Lower lobe of right lung (tissue), 2 donors: ENCODE data around the gene CTNNA3. TPM values are rescaled to one million over a fixed set of nuclear protein-coding genes. Genes with fewer than 3 reads are reported as not detected.
"Not testable (repeated sequence)": the region's sequence is repeated elsewhere in the genome, so short reads cannot be mapped to it uniquely, and the experiment has no call there.

ENCODE experiments used
- ATAC-seq, 2 donors: fragments of 200-7000 bp; cut with Tn5 transposase; one replicate each; pipeline ENCODE4 v1.9.1; 2020 to 2022; ENCODE audit warnings: mild to moderate bottlenecking in 2 of 2, moderate library complexity in 2 of 2
- DNase-seq: peaks from one replicate; pipeline ENCODE4 v3.0.0-alpha.2; 2020
- H3K27ac ChIP-seq: fragments of 200-600 bp; one replicate; pipeline ENCODE4 v1.8.0; 2022
- H3K27me3 ChIP-seq: fragments of 200-600 bp; one replicate; pipeline ENCODE4 v1.8.0; 2022; ENCODE audit warnings: low read depth
- H3K36me3 ChIP-seq: fragments of 200-600 bp; one replicate; pipeline ENCODE4 v1.8.0; 2022; ENCODE audit warnings: mild to moderate bottlenecking
- H3K4me1 ChIP-seq: fragments of 200-600 bp; one replicate; pipeline ENCODE4 v1.8.0; 2022
- H3K4me3 ChIP-seq: fragments of 200-600 bp; one replicate; pipeline ENCODE4 v1.8.0; 2022; ENCODE audit warnings: mild to moderate bottlenecking
- H3K9me3 ChIP-seq: fragments of 200-600 bp; one replicate; pipeline ENCODE4 v1.8.0; 2022
- intact Hi-C: fragments of 100-400 bp; cut with DNase I; formaldehyde crosslinking; loops from one replicate; pipeline ENCODE4 v1.11.0; 2022
- total RNA-seq: library from RNA; stranded (reverse); fragmentation: NEBNext Ultra II Directional; extraction: Animal tissue kit (Norgen Biotek cat#: 25700); gene quantifications from one replicate; pipeline ENCODE4 v1.2.1, GENCODE V29; 2021
- TF ChIP-seq, protein P1 (sequence below): fragments of 200-600 bp; IDR thresholded peaks from one replicate; pipeline ENCODE4 v1.8.0; 2022; ENCODE audit warnings: antibody characterized with exemption, mild to moderate bottlenecking
- donor health status: DM: no; HTN: yes; CAD: no; lungs with severe emphysema.

CTNNA3 gene
- total RNA-seq, 1 donor from 2014 or later = not detected

DNA sequence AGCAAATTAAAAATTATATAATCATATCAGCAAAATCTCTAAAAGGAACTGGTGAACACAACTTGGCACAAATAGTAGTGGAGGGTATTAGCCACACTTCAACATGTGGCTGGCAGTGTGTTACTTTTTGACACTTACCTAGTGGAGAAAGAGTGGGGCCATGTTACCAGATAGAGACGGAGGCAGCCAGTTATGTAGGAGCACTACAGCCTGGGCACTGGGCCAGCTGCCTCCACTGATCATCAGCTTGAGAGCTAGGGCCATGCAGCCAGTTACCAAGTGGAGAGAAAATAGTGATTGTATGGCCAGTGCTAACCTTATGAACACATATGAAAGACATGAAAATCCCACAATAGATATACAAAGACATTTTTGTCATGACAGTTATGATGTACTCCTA lies 243.1 kb downstream of the CTNNA3 start:
- Histone ChIP-seq H3K36me3 (no peaks in the 10 kb centered on the region), H3K9me3 (no peaks in the 10 kb centered on the region), H3K27ac (no peak overlapping the region), H3K27me3 (no peaks in the 10 kb centered on the region), H3K4me1 (no peaks in the 10 kb centered on the region), H3K4me3 (no peak overlapping the region)
- TF ChIP-seq, protein P1, sequence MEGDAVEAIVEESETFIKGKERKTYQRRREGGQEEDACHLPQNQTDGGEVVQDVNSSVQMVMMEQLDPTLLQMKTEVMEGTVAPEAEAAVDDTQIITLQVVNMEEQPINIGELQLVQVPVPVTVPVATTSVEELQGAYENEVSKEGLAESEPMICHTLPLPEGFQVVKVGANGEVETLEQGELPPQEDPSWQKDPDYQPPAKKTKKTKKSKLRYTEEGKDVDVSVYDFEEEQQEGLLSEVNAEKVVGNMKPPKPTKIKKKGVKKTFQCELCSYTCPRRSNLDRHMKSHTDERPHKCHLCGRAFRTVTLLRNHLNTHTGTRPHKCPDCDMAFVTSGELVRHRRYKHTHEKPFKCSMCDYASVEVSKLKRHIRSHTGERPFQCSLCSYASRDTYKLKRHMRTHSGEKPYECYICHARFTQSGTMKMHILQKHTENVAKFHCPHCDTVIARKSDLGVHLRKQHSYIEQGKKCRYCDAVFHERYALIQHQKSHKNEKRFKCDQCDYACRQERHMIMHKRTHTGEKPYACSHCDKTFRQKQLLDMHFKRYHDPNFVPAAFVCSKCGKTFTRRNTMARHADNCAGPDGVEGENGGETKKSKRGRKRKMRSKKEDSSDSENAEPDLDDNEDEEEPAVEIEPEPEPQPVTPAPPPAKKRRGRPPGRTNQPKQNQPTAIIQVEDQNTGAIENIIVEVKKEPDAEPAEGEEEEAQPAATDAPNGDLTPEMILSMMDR = no peak
- intact Hi-C loops = no loop called here
- DNase-seq (no peak), ATAC-seq (no peak)

DNA sequence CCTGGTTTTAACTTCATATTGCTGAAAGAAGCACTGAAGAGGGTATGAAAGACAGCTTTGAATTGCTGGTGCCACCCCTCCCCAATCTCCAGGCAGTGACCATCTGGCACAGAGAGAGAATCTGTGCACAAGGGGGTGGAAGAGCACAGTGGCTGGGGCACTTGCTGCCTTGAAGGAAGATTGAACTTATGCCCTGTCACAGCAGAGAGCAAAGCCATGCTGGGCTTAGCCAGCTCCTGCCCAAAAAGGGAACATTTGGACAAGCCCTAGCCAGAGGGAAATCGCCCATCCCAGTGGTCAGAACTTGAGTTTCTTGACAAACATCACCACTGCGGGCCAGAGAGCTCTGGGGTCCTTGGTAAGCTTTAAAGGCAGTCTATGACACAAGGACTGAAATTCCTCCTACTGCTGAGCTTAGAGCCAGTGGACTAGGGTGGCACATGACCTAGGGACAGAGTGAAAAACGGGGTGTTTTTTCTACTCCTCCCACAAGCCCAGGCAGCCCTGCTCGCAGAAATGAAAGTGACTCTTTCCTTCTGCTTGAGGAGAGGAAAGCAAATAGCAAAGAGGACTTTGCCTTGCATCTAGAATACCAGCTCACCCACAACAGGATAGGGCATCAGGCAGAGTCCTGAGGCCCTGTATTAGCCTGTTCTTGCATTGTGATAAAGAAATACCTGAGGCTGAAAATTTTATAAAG lies 257.2 kb downstream of the CTNNA3 start:
- ATAC-seq (no peak), DNase-seq (no peak)
- intact Hi-C loops = no loop called here
- H3K4me3 ChIP-seq = no peak overlapping the region
- H3K36me3 ChIP-seq = no peaks in the 10 kb centered on the region
- H3K27ac ChIP-seq = no peak overlapping the region
- H3K9me3 ChIP-seq = peaks cover 14% of the 10 kb centered on the region
- H3K4me1 ChIP-seq = no peaks in the 10 kb centered on the region
- H3K27me3 ChIP-seq = no peaks in the 10 kb centered on the region
- TF ChIP-seq, protein P1 = no peak

DNA sequence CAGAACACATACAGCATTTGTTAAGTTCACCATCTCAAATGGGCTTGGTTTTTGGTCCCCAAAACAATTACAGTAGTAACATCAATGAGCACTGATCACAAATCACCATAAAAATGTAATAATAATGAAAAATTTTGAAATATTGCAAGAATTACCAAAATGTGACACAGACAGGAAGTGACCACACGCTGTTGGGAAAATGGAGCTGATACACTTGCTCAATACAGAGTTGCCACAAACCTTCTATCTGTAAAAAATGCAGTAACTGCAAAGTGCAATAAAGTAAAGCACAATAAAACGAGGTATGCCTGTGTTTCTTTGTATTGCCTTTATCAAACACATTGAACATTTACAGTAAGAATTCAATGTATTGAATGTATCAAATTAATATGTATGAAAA lies 262.7 kb downstream of the CTNNA3 start:
- intact Hi-C loops = no loop called here
- H3K4me1 ChIP-seq = no peaks in the 10 kb centered on the region
- no peak for ATAC-seq
- H3K4me3 ChIP-seq = no peak overlapping the region
- no peaks in the 10 kb centered on the region for H3K36me3 ChIP-seq
- no peaks in the 10 kb centered on the region for H3K27me3 ChIP-seq
- H3K9me3 ChIP-seq = peaks cover 4% of the 10 kb centered on the region
- DNase-seq = no peak
- no peak overlapping the region for H3K27ac ChIP-seq
- TF ChIP-seq, protein P1 = no peak

DNA sequence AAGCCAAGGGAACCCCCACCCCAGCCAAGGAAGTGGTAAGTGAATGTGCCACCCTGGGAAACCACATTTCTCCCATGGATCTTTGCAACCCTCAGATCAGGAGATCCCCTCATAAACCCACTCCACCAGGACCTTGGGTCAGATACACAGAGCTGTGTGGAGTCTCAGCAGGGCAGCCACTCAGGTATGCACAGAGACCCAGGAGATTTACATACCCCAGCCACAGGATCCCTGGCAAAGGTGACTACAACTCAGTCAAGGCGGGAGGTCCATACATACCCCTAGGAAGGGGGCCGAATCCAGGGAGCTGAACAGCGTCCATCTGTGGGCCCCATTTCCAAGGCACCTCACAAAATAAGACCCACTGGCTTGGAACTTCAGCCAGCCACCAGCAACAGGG lies 293.4 kb downstream of the CTNNA3 start:
- H3K27ac ChIP-seq = no peak overlapping the region
- H3K27me3 ChIP-seq = no peaks in the 10 kb centered on the region
- H3K9me3 ChIP-seq = no peaks in the 10 kb centered on the region
- no peaks in the 10 kb centered on the region for H3K4me1 ChIP-seq
- ATAC-seq = no peak
- H3K4me3 ChIP-seq = no peak overlapping the region
- H3K36me3 ChIP-seq = no peaks in the 10 kb centered on the region
- DNase-seq = no peak
- intact Hi-C loops = no loop called here
- TF ChIP-seq, protein P1 = no peak

DNA sequence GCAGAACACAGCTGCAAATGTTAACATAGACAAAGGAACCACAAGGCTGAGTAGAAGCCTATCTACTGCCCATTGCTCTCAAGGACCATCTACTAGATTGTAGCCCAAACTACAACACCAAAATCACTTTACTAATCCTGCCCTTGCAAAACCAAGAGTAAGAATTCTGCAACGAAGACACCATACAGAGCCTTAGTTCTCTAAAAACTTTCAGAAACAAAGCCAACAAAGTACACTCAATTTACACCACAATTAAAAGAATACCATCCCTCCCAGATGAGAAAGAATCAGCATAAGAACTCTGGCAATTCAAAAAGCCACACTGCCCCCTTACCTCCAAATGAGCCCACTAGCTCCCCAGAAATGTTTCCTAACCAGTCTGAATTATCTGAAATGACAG lies 294.3 kb downstream of the CTNNA3 start:
- Histone ChIP-seq H3K4me1 (no peaks in the 10 kb centered on the region), H3K27ac (no peak overlapping the region), H3K36me3 (no peaks in the 10 kb centered on the region), H3K27me3 (no peaks in the 10 kb centered on the region), H3K9me3 (no peaks in the 10 kb centered on the region), H3K4me3 (no peak overlapping the region)
- no peak for ATAC-seq
- intact Hi-C loops = no loop called here
- TF ChIP-seq, protein P1 = no peak
- no peak for DNase-seq

DNA sequence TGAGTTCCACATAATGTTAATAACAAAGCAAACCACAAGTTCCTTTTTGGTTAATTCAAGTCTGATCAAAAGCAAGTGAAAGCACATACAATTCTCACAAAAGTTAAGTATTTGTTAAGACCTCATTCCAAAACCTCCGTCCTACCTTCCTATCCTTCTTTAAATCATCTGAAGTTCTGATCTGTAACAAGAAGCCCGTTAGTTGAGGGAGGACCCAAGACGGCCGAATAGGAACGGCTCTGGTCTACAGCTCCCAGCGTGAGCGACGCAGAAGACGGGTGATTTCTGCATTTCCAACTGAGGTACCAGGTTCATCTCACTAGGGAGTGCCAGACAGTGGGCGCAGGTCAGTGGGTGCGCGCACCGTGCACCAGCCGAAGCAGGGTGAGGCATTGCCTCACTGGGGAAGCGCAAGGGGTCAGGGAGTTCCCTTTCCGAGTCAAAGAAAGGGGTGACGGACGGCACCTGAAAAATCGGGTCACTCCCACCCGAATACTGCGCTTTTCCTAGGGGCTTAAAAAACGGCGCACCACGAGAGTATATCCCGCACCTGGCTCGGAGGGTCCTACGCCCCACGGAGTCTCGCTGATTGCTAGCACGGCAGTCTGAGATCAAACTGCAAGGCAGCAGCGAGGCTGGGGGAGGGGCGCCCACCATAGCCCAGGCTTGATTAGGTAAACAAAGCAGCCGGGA lies 309.0 kb downstream of the CTNNA3 start:
- H3K27me3 ChIP-seq, H3K9me3 ChIP-seq, DNase-seq, H3K27ac ChIP-seq, H3K4me1 ChIP-seq, intact Hi-C loops, ATAC-seq, H3K36me3 ChIP-seq: not testable (repeated sequence)
- H3K4me3 ChIP-seq = peak overlapping the region; percentile 34
